K562 (cell line): ENCODE data around the gene RNU6-1. TPM values are rescaled to one million over a fixed set of nuclear protein-coding genes. Genes with fewer than 3 reads are reported as not detected.

Experiments
- ATAC-seq: fragments of 200-7000 bp; cut with Tn5 transposase; 3 replicates; pipeline ENCODE4 v1.9.1; 2020; ENCODE audit warnings: moderate library complexity
- BruUV-seq: library from RNA; stranded (reverse); fragments of 400-500 nt; replicated peaks from 2 replicates; lab custom pipeline; 2021; lab: Mats Ljungman, UMichigan
- CTCF ChIA-PET: fragments of 300-600 bp; formaldehyde crosslinking; extraction: SDS; loops from one replicate; lab custom pipeline; 2021; ENCODE audit warnings: low intra/inter-chr PET ratio; lab: Yijun Ruan, JAX
- POLR2A ChIA-PET: fragments of 300-600, 350-650 bp; sonication (Branson Sonifier 250); formaldehyde crosslinking; extraction: SDS; loops from one replicate; lab custom pipeline; 2021; ENCODE audit warnings: antibody characterized with exemption, inconsistent platforms; lab: Yijun Ruan, JAX
- DNase-seq, 4 experiments: peaks; one replicate each; pipeline versions ENCODE4 v3.0.0 to v3.0.0-alpha.2; 2011 to 2018; ENCODE audit warnings: low spot score in 3 of 4, mixed read lengths in 3 of 4; ENCODE audit errors: extremely low read depth in 1 of 4
- FAIRE-seq: peaks from 2 replicates; lab custom pipeline; 2011; peaks lifted over from hg19 to GRCh38; lab: Jason Lieb, UNC
- H2AFZ ChIP-seq: 2 replicates; pipeline ENCODE4 v1.6.0; 2011; ENCODE audit warnings: low read depth, low read length, control low read depth, inconsistent platforms
- H3K27ac ChIP-seq: fragments of 200-600 bp; 3 replicates; pipeline ENCODE4 v1.8.0; 2011; ENCODE audit warnings: low read depth, mild to moderate bottlenecking, control low read depth, inconsistent platforms, low read length, moderate library complexity, mixed read lengths; ENCODE audit errors: extremely low read depth
- H3K27me3 ChIP-seq, 2 experiments: fragments of 300-600 bp in 1 of 2; 2 replicates in 1 of 2; 3 replicates in 1 of 2; pipeline versions ENCODE4 v1.6.0 to v1.8.0; 2011; ENCODE audit warnings: inconsistent platforms in 2 of 2, low read length in 2 of 2, mild to moderate bottlenecking in 1 of 2, mixed read lengths in 1 of 2, moderate library complexity in 1 of 2; ENCODE audit not compliant: control insufficient read depth in 2 of 2, insufficient read depth in 2 of 2
- H3K36me3 ChIP-seq: fragments of 300-600 bp; 3 replicates; pipeline ENCODE4 v1.8.0; 2011; ENCODE audit warnings: mild to moderate bottlenecking, low read length, inconsistent platforms; ENCODE audit not compliant: control insufficient read depth, insufficient read depth
- H3K4me1 ChIP-seq, 2 experiments: fragments of 200-600 bp in 1 of 2; replicated peaks in 1 of 2; 2 replicates in 1 of 2; 3 replicates in 1 of 2; pipeline versions ENCODE4 v1.5.1 to v1.8.0; 2011; ENCODE audit warnings: inconsistent platforms in 2 of 2, low read length in 2 of 2, mild to moderate bottlenecking in 1 of 2, mixed read lengths in 1 of 2, moderate library complexity in 1 of 2; ENCODE audit not compliant: control insufficient read depth in 2 of 2, insufficient read depth in 2 of 2
- H3K4me2 ChIP-seq: 2 replicates; pipeline ENCODE4 v1.6.1; 2011; ENCODE audit warnings: low read length, control low read depth, inconsistent platforms, mixed read lengths; ENCODE audit not compliant: insufficient read depth
- H3K4me3 ChIP-seq: fragments of 200-600 bp; sonication (generic), shearing (Covaris generic); 2 replicates; pipeline ENCODE4 v1.5.1; 2016; ENCODE audit warnings: control low read depth, inconsistent platforms
- H3K79me2 ChIP-seq: fragments of 200-600 bp; 3 replicates; pipeline ENCODE4 v1.8.0; 2011; ENCODE audit warnings: low read length, inconsistent platforms; ENCODE audit not compliant: control insufficient read depth, insufficient read depth
- H3K9ac ChIP-seq, 2 experiments: 2 replicates each; pipeline versions ENCODE4 v1.6.0 to v1.6.1; 2011; ENCODE audit warnings: low read depth in 2 of 2, low read length in 2 of 2, control low read depth in 1 of 2, inconsistent platforms in 1 of 2, mild to moderate bottlenecking in 1 of 2, mixed read lengths in 1 of 2; ENCODE audit not compliant: insufficient read depth in 1 of 2
- H3K9me1 ChIP-seq: one replicate; pipeline ENCODE4 v1.6.0; 2011; ENCODE audit warnings: inconsistent platforms, mild to moderate bottlenecking, low read length, moderate library complexity; ENCODE audit not compliant: control insufficient read depth, insufficient read depth
- H3K9me3 ChIP-seq: replicated peaks from 2 replicates; pipeline ENCODE4 v1.5.1; 2011; ENCODE audit warnings: low read depth, low read length, inconsistent platforms; ENCODE audit not compliant: control insufficient read depth, insufficient read depth
- H4K20me1 ChIP-seq: replicated peaks from 2 replicates; pipeline ENCODE4 v1.6.1; 2011; ENCODE audit warnings: low read length, inconsistent platforms, mixed read lengths; ENCODE audit not compliant: control insufficient read depth, insufficient read depth
- BACH1 ChIP-seq: fragments of 200-800 bp; sonication (Bioruptor generic); IDR thresholded peaks from 2 replicates; pipeline ENCODE4 v1.6.1; 2016; ENCODE audit warnings: missing genetic modification characterization, missing compliant biosample characterization
- CCAR2 ChIP-seq: fragments of 200-400 bp; formaldehyde crosslinking; IDR thresholded peaks from 2 replicates; pipeline ENCODE4 v1.6.1; 2017; ENCODE audit warnings: mild to moderate bottlenecking, low read depth, low read length
- CXXC5 ChIP-seq: fragments of 250-450 bp; sonication (Bioruptor Pico); IDR thresholded peaks from 2 replicates; pipeline ENCODE4 v1.8.0; 2022; ENCODE audit warnings: inconsistent platforms, mild to moderate bottlenecking, moderate library complexity
- ETV1 ChIP-seq: fragments of 450-650 bp; conservative IDR thresholded peaks from 2 replicates; pipeline ENCODE4 v1.6.1; 2016; ENCODE audit warnings: missing genetic modification characterization, control low read depth, low read depth, missing compliant biosample characterization
- NCOA2 ChIP-seq, 2 experiments: fragments of 450-650 bp; IDR thresholded peaks; 2 replicates each; pipeline ENCODE4 v1.6.1; 2018; ENCODE audit warnings: mild to moderate bottlenecking in 2 of 2, moderate library complexity in 1 of 2; ENCODE audit not compliant: partially characterized antibody in 2 of 2
- SLC30A9 ChIP-seq: fragments of 250-450 bp; sonication (Bioruptor Pico); IDR thresholded peaks from 2 replicates; pipeline ENCODE4 v1.8.0; 2022; ENCODE audit warnings: mild to moderate bottlenecking, moderate library complexity
- SNRNP70 ChIP-seq: fragments of 200-400 bp; formaldehyde crosslinking; optimal IDR thresholded peaks from 2 replicates; pipeline ENCODE3; 2017; ENCODE audit warnings: low read depth, low read length
- TBP ChIP-seq: optimal IDR thresholded peaks from 2 replicates; pipeline ENCODE3; 2011; ENCODE audit warnings: low read depth, low read length, improper control_type of control experiment
- TRIM24 ChIP-seq, 2 experiments: fragments of 450-650 bp; IDR thresholded peaks; 2 replicates each; pipeline ENCODE4 v1.6.1; 2016
- ZNF224 ChIP-seq: sonication (generic); formaldehyde crosslinking; IDR thresholded peaks from 2 replicates; pipeline ENCODE4 v1.8.0; 2022; ENCODE audit warnings: mild to moderate bottlenecking, missing genetic modification reagents
- WGBS: fragments of 100-300 bp; shearing (Covaris generic); methylation state at CpG from one replicate; pipeline ENCODE4 v1.1.6; 2016; ENCODE audit warnings: low coverage, mixed read lengths; ENCODE audit not compliant: insufficient coverage; ENCODE audit errors: missing lambda C conversion rate; 5-methylcytosine and 5-hydroxymethylcytosine counted together
- in situ Hi-C: fragments of 300-500 bp; cut with MboI; formaldehyde crosslinking; loops from 4 replicates; pipeline ENCODE4 v1.15.0; 2018; ENCODE audit warnings: inconsistent platforms, mixed read lengths
- intact Hi-C: fragments of 100-400 bp; cut with micrococcal nuclease; formaldehyde crosslinking; loops from 2 replicates; pipeline ENCODE4 v1.14.2; 2022
- polyA plus RNA-seq, 8 experiments: library from polyadenylated mRNA; depleted of rRNA in 4 of 8; stranded (reverse) in 5 of 8; unstranded in 3 of 8; fragments of >200 nt; fragmentation: Nextera tagmentation in 2 of 8; fragmentation: Illumina TruSeq in 1 of 8; extraction: Ambion mirVana in 2 of 8; extraction: Trizol in 1 of 8; gene quantifications; 2 replicates each; pipeline versions ENCODE4 v1.2.1 to v1.2.3, GENCODE V29; 2011 to 2014; ENCODE audit warnings: inconsistent platforms in 1 of 8, missing spikeins in 1 of 8
- total RNA-seq, 7 experiments: library from RNA; depleted of rRNA in 6 of 7; stranded (reverse); fragments of >200 nt in 6 of 7; fragmentation: Illumina TruSeq in 2 of 7; extraction: Trizol in 2 of 7; gene quantifications; 2 replicates each; pipeline versions ENCODE4 v1.2.1 to v1.2.3, GENCODE V29; 2011 to 2021; ENCODE audit warnings: low replicate concordance in 1 of 7
- TF ChIP-seq, protein P1 (sequence below), 2 experiments: fragments of 450-650 bp in 1 of 2; sonication (generic) in 1 of 2; formaldehyde crosslinking; conservative IDR thresholded peaks; 2 replicates each; pipeline versions ENCODE4 v1.4.0 to v1.8.1; 2020 to 2022; ENCODE audit warnings: mild to moderate bottlenecking in 1 of 2, missing genetic modification reagents in 1 of 2

Gene RNU6-1
- total and polyA plus RNA-seq, 9 of the 15 experiments (the other 6 are each of a cell fraction or from before 2014, with no cell fraction given): not detected

DNA sequence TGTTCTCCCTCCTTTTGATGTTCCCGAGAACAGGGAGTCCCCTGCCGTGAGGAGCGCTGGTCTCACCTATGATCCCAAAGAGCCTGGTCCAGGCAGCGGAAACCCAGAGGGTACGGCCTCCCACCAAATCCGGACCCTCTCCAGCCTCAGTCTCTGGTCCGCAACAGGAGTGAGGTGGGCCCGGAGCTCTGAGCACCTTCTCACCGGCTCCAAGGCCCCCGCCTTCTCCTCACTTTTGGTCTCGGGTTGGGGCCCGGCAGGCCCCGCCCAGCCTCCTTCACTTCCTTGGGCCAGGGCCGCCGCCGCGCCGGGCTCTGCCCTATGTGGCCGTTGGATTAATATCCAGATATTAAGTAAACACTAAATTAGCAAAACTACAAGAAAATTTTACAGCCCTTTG, 20.2 kb downstream of the RNU6-1 start:
- Histone ChIP-seq H3K27ac (no peak overlapping the region), H3K79me2 (no peaks in the 10 kb centered on the region), H3K9me1 (no peaks in the 10 kb centered on the region), H2AFZ (no peak overlapping the region), H4K20me1 (peaks cover 8% of the 10 kb centered on the region), H3K27me3 (peaks cover 33 to 70% of the 10 kb centered on the region in 2 experiments; a peak in 4 of 5 replicates), H3K4me1 (peaks cover 0 to 37% of the 10 kb centered on the region in 2 experiments; a peak in 2 of 5 replicates)
- in situ Hi-C loops: no loop called here
- no peak for ATAC-seq
- TF ChIP-seq SLC30A9 (CRISPR knock-in tag) (no peak), CCAR2 (no peak), BACH1 (tag) (no peak), CXXC5 (CRISPR knock-in tag) (no peak), ETV1 (no peak), SNRNP70 (no peak), NCOA2 (IDR thresholded peaks at IDR 0.05; ENCODE audit: partially characterized antibody in 2 of 2) (no peak), TBP (no peak), ZNF224 (CRISPR knock-in tag) (no peak), TRIM24 (IDR thresholded peaks at IDR 0.05) (no peak)
- TF ChIP-seq, protein P1, sequence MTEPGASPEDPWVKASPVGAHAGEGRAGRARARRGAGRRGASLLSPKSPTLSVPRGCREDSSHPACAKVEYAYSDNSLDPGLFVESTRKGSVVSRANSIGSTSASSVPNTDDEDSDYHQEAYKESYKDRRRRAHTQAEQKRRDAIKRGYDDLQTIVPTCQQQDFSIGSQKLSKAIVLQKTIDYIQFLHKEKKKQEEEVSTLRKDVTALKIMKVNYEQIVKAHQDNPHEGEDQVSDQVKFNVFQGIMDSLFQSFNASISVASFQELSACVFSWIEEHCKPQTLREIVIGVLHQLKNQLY (CRISPR knock-in tag; conservative IDR thresholded peaks at IDR 0.05): no peak
- TF ChIP-seq, all 486 proteins: peak for 0
- Histone ChIP-seq H3K4me2 (no peak overlapping the region), H3K4me3 (no peak overlapping the region), H3K36me3 (no peaks in the 10 kb centered on the region), H3K9ac (no peak overlapping the region), H3K9me3 (no peaks in the 10 kb centered on the region; the same call in 1 of the 2 replicates)
- no TSS peak for BruUV-seq
- DNase-seq (no peak), FAIRE-seq (no peak)
- ChIA-PET CTCF (no interaction called here), POLR2A (interaction anchor here (0.7 kb wide), 1 partner anchor 56 kb away, joined by 3 read pairs; no protein-coding TSS in a partner anchor)
- intact Hi-C loops: no loop called here
- WGBS: 14% methylated on average over 19 of the region's 19 CpGs
